Measurements from ENCODE around the gene TBCK. TPM values are rescaled to one million over a fixed set of nuclear protein-coding genes. Genes with fewer than 3 reads are reported as not detected.

Gene TBCK
- total and polyA plus RNA-seq, 2 of the 13 experiments (the other 11 are each of a cell fraction or from before 2014, with no cell fraction given), result 51.0 to 62.4 TPM

- H3K9ac ChIP-seq (ENCODE audit: insufficient read depth, low read depth, low read length), result no peak overlapping the region
- POLR2A ChIA-PET, result no interaction called here
- H3K36me3 ChIP-seq (replicated peaks in 1 of 2; ENCODE audit: control insufficient read depth in 1 of 2, insufficient read depth in 2 of 2, low read length in 2 of 2), result peaks cover 10 to 18% of the 10 kb centered on the region in 2 experiments; a peak in 4 of 5 replicates
- no peak for FAIRE-seq
- BruUV-seq (replicated peaks), result no TSS peak
- no peaks in the 10 kb centered on the region for H3K79me2 ChIP-seq (ENCODE audit: insufficient read depth, low read length)
- H3K27ac ChIP-seq (ENCODE audit: extremely low read length, insufficient read depth, low read length), result no peak overlapping the region
- no peak for ATAC-seq
- no peaks in the 10 kb centered on the region for H3K4me1 ChIP-seq (ENCODE audit: insufficient read depth, low read length)
- H3K4me3 ChIP-seq (replicated peaks in 1 of 3; ENCODE audit: insufficient read depth in 1 of 3, low read depth in 2 of 3, low read length in 3 of 3), result no peak overlapping the region
- intact Hi-C loops (cut with micrococcal nuclease; ENCODE audit: unreplicated experiment) (no loop called here), in situ Hi-C loops (cut with HindIII; ENCODE audit: extremely low pct_ligation_motif_present, low pct_unique_long_range_greater_than_20kb) (no loop called here)
- 96% methylated on average over 3 of the region's 3 CpGs for WGBS (ENCODE audit: low lambda C conversion rate)
- TF ChIP-seq ZNF317 (CRISPR knock-in tag; IDR thresholded peaks at IDR 0.05) (peak; percentile 99), ZNF484 (CRISPR knock-in tag; IDR thresholded peaks at IDR 0.05; ENCODE audit: borderline replicate concordance, low read depth) (no peak), ELF4 (CRISPR knock-in tag; IDR thresholded peaks at IDR 0.05; ENCODE audit: borderline replicate concordance) (no peak)
- H3K9me3 ChIP-seq (ENCODE audit: low read length), result peaks cover 11% of the 10 kb centered on the region
- H4K20me1 ChIP-seq (ENCODE audit: insufficient read depth, low read length), result no peaks in the 10 kb centered on the region
- no peak overlapping the region for H2AFZ ChIP-seq (ENCODE audit: low read length)
- no peak overlapping the region for H3K4me2 ChIP-seq (ENCODE audit: low read depth, low read length)
- DNase-seq (ENCODE audit: low spot score), result no peak
- CTCF ChIA-PET (ENCODE audit: low intra/inter-chr PET ratio, low total read pairs), result no interaction called here
- no peaks in the 10 kb centered on the region; a peak in 1 of 5 replicates for H3K27me3 ChIP-seq (ENCODE audit: control insufficient read depth in 1 of 2, insufficient read depth in 2 of 2, low read length in 2 of 2)
Measured at GRCh38 chr4:106162278-106162677, 153.7 kb downstream of the TBCK start.

GRCh38 chr4:106160560-106160959 is 155.4 kb downstream of the TBCK start:
- TF ChIP-seq ZSCAN5A (CRISPR knock-in tag; IDR thresholded peaks at IDR 0.05; ENCODE audit: borderline replicate concordance) (no peak), LRRFIP1 (CRISPR knock-in tag; conservative IDR thresholded peaks at IDR 0.05) (no peak), ZNF431 (CRISPR knock-in tag; IDR thresholded peaks at IDR 0.05; ENCODE audit: borderline replicate concordance, low read depth) (no peak), ELF3 (CRISPR knock-in tag; IDR thresholded peaks at IDR 0.05) (no peak), NFKBIZ (CRISPR knock-in tag; IDR thresholded peaks at IDR 0.05) (no peak), FOXP4 (CRISPR knock-in tag; IDR thresholded peaks at IDR 0.05) (no peak), ISL2 (CRISPR knock-in tag; IDR thresholded peaks at IDR 0.05) (no peak)
- in situ Hi-C loops (cut with HindIII; ENCODE audit: extremely low pct_ligation_motif_present, low pct_unique_long_range_greater_than_20kb) (no loop called here), intact Hi-C loops (cut with micrococcal nuclease; ENCODE audit: unreplicated experiment) (no loop called here)
- ATAC-seq (no peak), FAIRE-seq (no peak), DNase-seq (ENCODE audit: low spot score) (no peak)
- Histone ChIP-seq H3K36me3 (replicated peaks in 1 of 2; ENCODE audit: control insufficient read depth in 1 of 2, insufficient read depth in 2 of 2, low read length in 2 of 2) (peaks cover 20 to 29% of the 10 kb centered on the region in 2 experiments; a peak in 4 of 5 replicates), H3K4me2 (ENCODE audit: low read depth, low read length) (no peak overlapping the region), H3K9ac (ENCODE audit: insufficient read depth, low read depth, low read length) (no peak overlapping the region), H3K4me3 (replicated peaks in 1 of 3; ENCODE audit: insufficient read depth in 1 of 3, low read depth in 2 of 3, low read length in 3 of 3) (no peak overlapping the region), H2AFZ (ENCODE audit: low read length) (no peak overlapping the region), H3K79me2 (ENCODE audit: insufficient read depth, low read length) (no peaks in the 10 kb centered on the region), H3K27me3 (ENCODE audit: control insufficient read depth in 1 of 2, insufficient read depth in 2 of 2, low read length in 2 of 2) (no peaks in the 10 kb centered on the region; a peak in 1 of 5 replicates), H4K20me1 (ENCODE audit: insufficient read depth, low read length) (no peaks in the 10 kb centered on the region), H3K27ac (ENCODE audit: extremely low read length, insufficient read depth, low read length) (no peak overlapping the region), H3K9me3 (ENCODE audit: low read length) (peaks cover 11% of the 10 kb centered on the region), H3K4me1 (ENCODE audit: insufficient read depth, low read length) (no peaks in the 10 kb centered on the region)
- ChIA-PET POLR2A (no interaction called here), CTCF (ENCODE audit: low intra/inter-chr PET ratio, low total read pairs) (no interaction called here)
- WGBS (ENCODE audit: low lambda C conversion rate), result 100% methylated on average over 2 of the region's 2 CpGs
- BruUV-seq (replicated peaks), result no TSS peak
